OCI-LY7 (cell line): ENCODE results near the gene SAP30. TPM values are rescaled to one million over a fixed set of nuclear protein-coding genes. Genes with fewer than 3 reads are reported as not detected.

ENCODE experiments used
- BruUV-seq: library from RNA; stranded (reverse); fragments of 400-500 nt; replicated peaks from 2 replicates; lab custom pipeline; 2021; lab: Mats Ljungman, UMichigan
- CTCF ChIA-PET: fragments of 300-600 bp; sonication (Branson Sonifier 250); formaldehyde crosslinking; loops from one replicate; lab custom pipeline; 2022; ENCODE audit warnings: antibody characterized with exemption; ENCODE audit not compliant: unreplicated experiment; lab: Charles Lee
- POLR2A ChIA-PET: fragments of 300-600 bp; sonication (Branson Sonifier 250); formaldehyde crosslinking; loops from one replicate; lab custom pipeline; 2022; ENCODE audit warnings: antibody characterized with exemption; lab: Charles Lee
- DNase-seq: peaks from one replicate; pipeline ENCODE4 v3.0.0-alpha.2; 2015; ENCODE audit warnings: low spot score
- H2AFZ ChIP-seq: fragments of 200-600 bp; sonication (generic), shearing (Covaris generic); 2 replicates; pipeline ENCODE4 v1.6.1; 2014; ENCODE audit warnings: mild to moderate bottlenecking, antibody characterized with exemption, low read length, moderate library complexity
- H3K27ac ChIP-seq: fragments of 200-600 bp; sonication (generic); 2 replicates; pipeline ENCODE4 v1.5.1; 2014; ENCODE audit warnings: mixed run types, low read depth, mild to moderate bottlenecking, moderate library complexity, low read length, inconsistent platforms; ENCODE audit not compliant: poor library complexity, severe bottlenecking
- H3K36me3 ChIP-seq: fragments of 200-600 bp; sonication (generic); 2 replicates; pipeline ENCODE4 v1.6.1; 2014; ENCODE audit warnings: mild to moderate bottlenecking, antibody characterized with exemption, low read length, moderate library complexity, mixed read lengths; ENCODE audit not compliant: insufficient read depth
- H3K4me1 ChIP-seq: fragments of 200-600 bp; sonication (generic); 2 replicates; pipeline ENCODE4 v1.5.1; 2014; ENCODE audit warnings: mild to moderate bottlenecking, low read length; ENCODE audit not compliant: insufficient read depth, poor library complexity, severe bottlenecking
- H3K4me2 ChIP-seq: fragments of 200-600 bp; sonication (generic); 2 replicates; pipeline ENCODE4 v1.6.1; 2014; ENCODE audit warnings: mild to moderate bottlenecking, low read length
- H3K4me3 ChIP-seq: fragments of 200-600 bp; sonication (generic); 2 replicates; pipeline ENCODE4 v1.5.1; 2014; ENCODE audit warnings: mild to moderate bottlenecking, low read depth, low read length; ENCODE audit not compliant: poor library complexity, severe bottlenecking
- H3K79me2 ChIP-seq: fragments of 200-600 bp; sonication (generic); 2 replicates; pipeline ENCODE4 v1.6.1; 2016; ENCODE audit warnings: low read depth, mild to moderate bottlenecking, low read length, moderate library complexity, mixed read lengths; ENCODE audit not compliant: insufficient read depth
- H3K9me2 ChIP-seq: fragments of 200-600 bp; sonication (generic); 2 replicates; pipeline ENCODE4 v1.6.1; 2016; ENCODE audit warnings: mild to moderate bottlenecking, low read length, mixed read lengths; ENCODE audit not compliant: insufficient read depth
- H3K9me3 ChIP-seq: fragments of 200-600 bp; sonication (generic); 2 replicates; pipeline ENCODE4 v1.6.1; 2014; ENCODE audit warnings: mild to moderate bottlenecking, mixed run types, low read length, mixed read lengths
- H4K20me1 ChIP-seq: fragments of 200-600 bp; sonication (generic); 2 replicates; pipeline ENCODE4 v1.6.1; 2014; ENCODE audit warnings: mild to moderate bottlenecking, antibody characterized with exemption, low read length, moderate library complexity, mixed read lengths; ENCODE audit not compliant: insufficient read depth
- CTCF ChIP-seq: fragments of 200-600 bp; sonication (generic); conservative IDR thresholded peaks from 2 replicates; pipeline ENCODE4 v1.5.1; 2014; ENCODE audit warnings: mild to moderate bottlenecking, antibody characterized with exemption, low read length, moderate library complexity, mixed read lengths
- EZH2phosphoT487 ChIP-seq: fragments of 200-600 bp; sonication (generic); IDR thresholded peaks from 2 replicates; pipeline ENCODE4 v1.6.1; 2018; ENCODE audit warnings: low read depth, borderline replicate concordance, mild to moderate bottlenecking, mixed run types, antibody characterized with exemption, low read length, moderate library complexity, mixed read lengths
- intact Hi-C: fragments of 100-400 bp; cut with micrococcal nuclease; formaldehyde crosslinking; loops from one replicate; pipeline ENCODE4 v1.10.0; 2022; ENCODE audit not compliant: unreplicated experiment
- total RNA-seq, 2 experiments: library from RNA; depleted of rRNA in 1 of 2; stranded (reverse); fragments of >200 nt in 1 of 2; shearing (Covaris generic) in 1 of 2; gene quantifications; 2 replicates each; pipeline ENCODE4 v1.2.3, GENCODE V29; 2014 to 2022

SAP30 gene
- total RNA-seq, 2 experiments from 2014 or later, result 56.0 to 86.2 TPM

GRCh38 chr4:173334085-173334890 lies 36.5 kb upstream of the SAP30 start, which contains the start of gene HMGB2:
Gene HMGB2, minus strand, starts transcription at chr4:173334358. Its CDS starts 709 bp downstream, at chr4:173333649.
- H4K20me1 ChIP-seq, result peaks cover 27% of the 10 kb centered on the region; the same call in 1 of the 2 replicates
- ChIA-PET POLR2A (interaction anchor here (0.5 to 14.1 kb wide), 11 partner anchors 11 to 1594 kb away, joined by 3 to 336 read pairs (median 7); partner anchors contain the start of genes GALNT7 and SAP30), CTCF (interaction anchor here (0.8 to 1.2 kb wide), 2 partner anchors 33 to 38 kb away, joined by 4 read pairs; no protein-coding TSS in a partner anchor)
- H3K79me2 ChIP-seq, result peaks cover 74% of the 10 kb centered on the region
- H3K9me2 ChIP-seq, result no peaks in the 10 kb centered on the region
- H3K4me3 ChIP-seq, result peak within 1 kb of the TSS; percentile 99
- H3K27ac ChIP-seq, result peak within 1 kb of the TSS; percentile 92
- no peaks in the 10 kb centered on the region for H3K9me3 ChIP-seq
- no TSS peak for BruUV-seq
- intact Hi-C loops, result loop anchor here (1.0 kb wide), 2 partner anchors 36 to 166 kb away; partner anchors contain the start of genes GALNT7 and SAP30
- H3K4me2 ChIP-seq, result peak within 1 kb of the TSS; percentile 94
- peaks cover 49% of the 10 kb centered on the region for H3K4me1 ChIP-seq
- H3K36me3 ChIP-seq, result peaks cover 48% of the 10 kb centered on the region
- peak; percentile 100 for DNase-seq
- TF ChIP-seq EZH2phosphoT487 (no peak), CTCF (no peak)
- H2AFZ ChIP-seq, result peak within 1 kb of the TSS; percentile 53; the same call in 1 of the 2 replicates

GRCh38 chr4:173334891-173335752 lies 35.6 kb upstream of the SAP30 start:
- no TSS peak for BruUV-seq

More at GRCh38 chr4:173334891-173335752, 35.6 kb upstream of the SAP30 start:
- Histone ChIP-seq H3K4me1 (peaks cover 53% of the 10 kb centered on the region), H3K79me2 (peaks cover 66% of the 10 kb centered on the region), H4K20me1 (peaks cover 20% of the 10 kb centered on the region; the same call in 1 of the 2 replicates), H3K4me2 (peak overlapping the region; percentile 94), H3K27ac (peak overlapping the region; percentile 92), H3K36me3 (peaks cover 39% of the 10 kb centered on the region), H3K9me2 (no peaks in the 10 kb centered on the region), H3K4me3 (peak overlapping the region; percentile 99), H3K9me3 (no peaks in the 10 kb centered on the region), H2AFZ (peak overlapping the region; percentile 53; the same call in 1 of the 2 replicates)
- intact Hi-C loops, result loop anchor here (1.0 kb wide), 2 partner anchors 35 to 167 kb away; partner anchors contain the start of genes GALNT7 and SAP30
- TF ChIP-seq CTCF (no peak), EZH2phosphoT487 (no peak)
- ChIA-PET CTCF (interaction anchor here (0.8 to 1.2 kb wide), 2 partner anchors 32 to 37 kb away, joined by 4 read pairs; no protein-coding TSS in a partner anchor), POLR2A (interaction anchor here (0.5 to 14.1 kb wide), 11 partner anchors 11 to 1593 kb away, joined by 3 to 336 read pairs (median 7); partner anchors contain the start of genes GALNT7 and SAP30)
- DNase-seq, result peak; percentile 81
